ENCODE measurements around the gene CELA2A.

DNA sequence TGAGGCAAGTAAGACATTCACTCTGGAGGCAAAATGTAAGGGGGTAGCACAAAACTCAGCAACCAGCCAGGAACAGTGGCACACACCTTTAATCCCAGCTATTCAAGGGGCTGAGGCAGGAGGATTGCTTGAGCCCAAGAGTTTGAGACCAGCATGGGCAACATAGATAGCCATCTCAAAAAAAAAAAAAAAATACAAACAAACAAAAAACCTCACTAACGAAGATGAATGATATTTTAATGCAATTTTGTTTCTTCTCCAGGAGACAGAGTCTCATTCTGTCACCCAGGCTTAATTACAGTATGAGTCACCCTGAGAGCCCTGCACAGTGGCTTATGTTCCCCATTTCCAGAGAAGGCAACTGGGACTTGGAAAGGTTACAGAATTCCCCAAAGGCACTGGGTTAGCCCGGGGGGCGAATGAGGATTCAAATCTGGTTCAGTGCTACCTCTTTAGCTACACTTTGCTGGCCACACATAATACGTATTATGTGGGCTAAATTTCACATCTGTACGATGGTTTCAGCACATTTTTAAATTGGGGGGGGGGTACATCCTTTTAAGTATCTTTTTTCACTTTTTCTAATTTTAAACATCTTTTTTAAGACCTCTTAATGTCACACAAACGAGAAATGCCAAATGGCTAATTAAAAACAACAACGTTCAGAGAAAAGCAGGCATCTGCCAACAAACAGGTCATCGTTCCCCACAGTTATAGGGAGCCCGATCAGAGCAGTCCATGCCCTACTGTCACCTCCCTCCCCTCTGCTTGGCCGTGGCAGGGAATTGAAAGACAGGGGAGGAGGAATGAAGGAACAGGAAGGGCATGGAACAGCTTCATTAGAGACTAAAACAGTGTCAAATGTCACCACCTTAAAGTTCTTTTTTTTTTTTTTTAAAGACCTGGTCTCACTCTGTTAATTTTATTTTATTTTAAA lies 3.5 kb downstream of the CELA2A start:
- TF ChIP-seq POLR2A (IDR thresholded peaks at IDR 0.05; ENCODE audit: low read depth, low read length) (no peak), MAX (IDR thresholded peaks at IDR 0.05; ENCODE audit: insufficient read depth, insufficient read length) (no peak), POLR2AphosphoS5 (IDR thresholded peaks at IDR 0.05; ENCODE audit: insufficient read depth, low read depth, low read length) (no peak), JUN (IDR thresholded peaks at IDR 0.05; ENCODE audit: borderline replicate concordance, insufficient read depth, insufficient read length, low read depth) (no peak), EZH2 (IDR thresholded peaks at IDR 0.05; ENCODE audit: borderline replicate concordance, low read depth, low read length, severe bottlenecking) (no peak), MYC (IDR thresholded peaks at IDR 0.05; ENCODE audit: low read depth, low read length) (no peak)
- TF ChIP-seq, protein P1, sequence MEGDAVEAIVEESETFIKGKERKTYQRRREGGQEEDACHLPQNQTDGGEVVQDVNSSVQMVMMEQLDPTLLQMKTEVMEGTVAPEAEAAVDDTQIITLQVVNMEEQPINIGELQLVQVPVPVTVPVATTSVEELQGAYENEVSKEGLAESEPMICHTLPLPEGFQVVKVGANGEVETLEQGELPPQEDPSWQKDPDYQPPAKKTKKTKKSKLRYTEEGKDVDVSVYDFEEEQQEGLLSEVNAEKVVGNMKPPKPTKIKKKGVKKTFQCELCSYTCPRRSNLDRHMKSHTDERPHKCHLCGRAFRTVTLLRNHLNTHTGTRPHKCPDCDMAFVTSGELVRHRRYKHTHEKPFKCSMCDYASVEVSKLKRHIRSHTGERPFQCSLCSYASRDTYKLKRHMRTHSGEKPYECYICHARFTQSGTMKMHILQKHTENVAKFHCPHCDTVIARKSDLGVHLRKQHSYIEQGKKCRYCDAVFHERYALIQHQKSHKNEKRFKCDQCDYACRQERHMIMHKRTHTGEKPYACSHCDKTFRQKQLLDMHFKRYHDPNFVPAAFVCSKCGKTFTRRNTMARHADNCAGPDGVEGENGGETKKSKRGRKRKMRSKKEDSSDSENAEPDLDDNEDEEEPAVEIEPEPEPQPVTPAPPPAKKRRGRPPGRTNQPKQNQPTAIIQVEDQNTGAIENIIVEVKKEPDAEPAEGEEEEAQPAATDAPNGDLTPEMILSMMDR (IDR thresholded peaks at IDR 0.05; ENCODE audit: extremely low read depth in 1 of 2, insufficient read depth in 1 of 2, low read depth in 1 of 2, low read length in 2 of 2), result no peak

Data from endothelial cell of umbilical vein (primary cell).